Activated CD8-positive, alpha-beta memory T cell treated with anti-CD3 and anti-CD28 coated beads, Interleukin-2, amount 10 ng/mL, durations not matched to agents 7 days and 5 days (primary cell): ENCODE data around the gene GALNT16. TPM values are rescaled to one million over a fixed set of nuclear protein-coding genes. Genes with fewer than 3 reads are reported as not detected.

Experiments
- ATAC-seq: fragments of 150-1000 bp; cut with Tn5 transposase; one replicate; pipeline ENCODE4 v1.10.0; 2021; ENCODE audit warnings: moderate library complexity
- CTCF ChIA-PET: fragments of 350-600 bp; sonication (Branson Sonifier 250); formaldehyde crosslinking; loops from one replicate; lab custom pipeline; 2021; ENCODE audit warnings: antibody characterized with exemption; lab: Charles Lee
- DNase-seq: peaks from one replicate; pipeline ENCODE4 v3.0.0-alpha.2; 2020
- H3K27ac Mint-ChIP-seq: one replicate; pipeline ENCODE4 v1.8.0; 2021; ENCODE audit warnings: mild to moderate bottlenecking, mixed read lengths
- H3K27me3 Mint-ChIP-seq: one replicate; pipeline ENCODE4 v1.8.0; 2021; ENCODE audit warnings: mixed read lengths
- H3K36me3 Mint-ChIP-seq: one replicate; pipeline ENCODE4 v1.8.0; 2021; ENCODE audit warnings: mild to moderate bottlenecking, mixed read lengths
- H3K4me1 Mint-ChIP-seq: one replicate; pipeline ENCODE4 v1.8.0; 2021; ENCODE audit warnings: mixed read lengths
- H3K4me3 Mint-ChIP-seq: one replicate; pipeline ENCODE4 v1.8.0; 2021; ENCODE audit warnings: mild to moderate bottlenecking, moderate library complexity, mixed read lengths
- H3K9me3 Mint-ChIP-seq: one replicate; pipeline ENCODE4 v1.8.0; 2022; ENCODE audit warnings: low read depth, mixed read lengths
- total RNA-seq, 2 experiments: library from RNA; stranded (reverse); gene quantifications; one replicate each; pipeline ENCODE4 v1.2.3, GENCODE V29; 2021

GALNT16 gene
- total RNA-seq, 2 experiments from 2014 or later, result 0.16 to 0.35 TPM

- no peak for DNase-seq
- Mint-ChIP-seq H3K4me1 (peaks cover 22% of the 10 kb centered on the region), H3K36me3 (no peaks in the 10 kb centered on the region), H3K27me3 (peaks cover 4% of the 10 kb centered on the region), H3K27ac (no peak overlapping the region), H3K4me3 (no peak overlapping the region), H3K9me3 (no peaks in the 10 kb centered on the region)
- ATAC-seq, result no peak
- CTCF ChIA-PET, result interaction anchor here (1.2 kb wide), 1 partner anchor 16 kb away, joined by 3 read pairs; no protein-coding TSS in a partner anchor
These were observed 71.2 kb downstream of the GALNT16 start for GRCh38 chr14:69331206-69331605.

GRCh38 chr14:69332782-69333395 is 72.9 kb downstream of the GALNT16 start:
- no peaks in the 10 kb centered on the region for H3K9me3 Mint-ChIP-seq
- no peak for DNase-seq
- no peak overlapping the region for H3K4me3 Mint-ChIP-seq
- H3K36me3 Mint-ChIP-seq, result no peaks in the 10 kb centered on the region
- no peak for ATAC-seq
- CTCF ChIA-PET, result interaction anchor here (0.6 kb wide), 1 partner anchor 171 kb away, joined by 3 read pairs; no protein-coding TSS in a partner anchor
- H3K27me3 Mint-ChIP-seq, result peaks cover 10% of the 10 kb centered on the region
- no peak overlapping the region for H3K27ac Mint-ChIP-seq
- H3K4me1 Mint-ChIP-seq, result peaks cover 25% of the 10 kb centered on the region

- H3K27ac Mint-ChIP-seq, result no peak overlapping the region
- no peaks in the 10 kb centered on the region for H3K9me3 Mint-ChIP-seq
These were observed 73.9 kb downstream of the GALNT16 start for GRCh38 chr14:69333791-69334337.

GRCh38 chr14:69334576-69334975 is 74.6 kb downstream of the GALNT16 start:
- CTCF ChIA-PET, result interaction anchor here (0.9 to 1.2 kb wide), 2 partner anchors 20 to 64 kb away, joined by 4 read pairs; partner anchors contain the start of genes ERH and SLC39A9
- no peak overlapping the region for H3K4me3 Mint-ChIP-seq
- no peaks in the 10 kb centered on the region for H3K9me3 Mint-ChIP-seq
- H3K36me3 Mint-ChIP-seq, result no peaks in the 10 kb centered on the region
- H3K4me1 Mint-ChIP-seq, result peaks cover 25% of the 10 kb centered on the region
- DNase-seq, result no peak
- H3K27me3 Mint-ChIP-seq, result peaks cover 13% of the 10 kb centered on the region
- no peak overlapping the region for H3K27ac Mint-ChIP-seq
- no peak for ATAC-seq

More at GRCh38 chr14:69333791-69334337, 73.9 kb downstream of the GALNT16 start:
- CTCF ChIA-PET, result interaction anchor here (1.2 kb wide), 1 partner anchor 21 kb away, joined by 4 read pairs; no protein-coding TSS in a partner anchor
- H3K4me3 Mint-ChIP-seq, result no peak overlapping the region
- H3K36me3 Mint-ChIP-seq, result no peaks in the 10 kb centered on the region
- peak; percentile 46 for DNase-seq
- ATAC-seq, result peak; percentile 62
- peaks cover 25% of the 10 kb centered on the region for H3K4me1 Mint-ChIP-seq
- H3K27me3 Mint-ChIP-seq, result peaks cover 12% of the 10 kb centered on the region

GRCh38 chr14:69335371-69335771 is 75.4 kb downstream of the GALNT16 start:
- DNase-seq (peak; percentile 70), ATAC-seq (peak; percentile 52)
- no peak overlapping the region for H3K27ac Mint-ChIP-seq
- no peaks in the 10 kb centered on the region for H3K9me3 Mint-ChIP-seq
- CTCF ChIA-PET, result interaction anchor here (0.9 to 1.2 kb wide), 2 partner anchors 12 to 63 kb away, joined by 4 to 6 read pairs; partner anchors contain the start of genes ERH and SLC39A9
- H3K27me3 Mint-ChIP-seq, result peaks cover 13% of the 10 kb centered on the region
- peaks cover 25% of the 10 kb centered on the region for H3K4me1 Mint-ChIP-seq
- H3K36me3 Mint-ChIP-seq, result no peaks in the 10 kb centered on the region
- no peak overlapping the region for H3K4me3 Mint-ChIP-seq

GRCh38 chr14:69337984-69338383 is 78.0 kb downstream of the GALNT16 start:
- Mint-ChIP-seq H3K36me3 (no peaks in the 10 kb centered on the region), H3K9me3 (no peaks in the 10 kb centered on the region), H3K4me3 (no peak overlapping the region), H3K27ac (no peak overlapping the region), H3K27me3 (peaks cover 25% of the 10 kb centered on the region), H3K4me1 (peaks cover 25% of the 10 kb centered on the region)
- CTCF ChIA-PET, result no interaction called here
- ATAC-seq, result no peak
- DNase-seq, result no peak

- ATAC-seq (no peak), DNase-seq (no peak)
- no peak overlapping the region for H3K4me3 Mint-ChIP-seq
- H3K4me1 Mint-ChIP-seq, result peaks cover 16% of the 10 kb centered on the region
- CTCF ChIA-PET, result no interaction called here
- H3K27ac Mint-ChIP-seq, result no peak overlapping the region
- peaks cover 32% of the 10 kb centered on the region for H3K27me3 Mint-ChIP-seq
- H3K36me3 Mint-ChIP-seq, result no peaks in the 10 kb centered on the region
- H3K9me3 Mint-ChIP-seq, result no peaks in the 10 kb centered on the region
These were observed 79.5 kb downstream of the GALNT16 start for GRCh38 chr14:69339426-69339825.

- Mint-ChIP-seq H3K4me3 (no peak overlapping the region), H3K9me3 (no peaks in the 10 kb centered on the region), H3K27me3 (peaks cover 32% of the 10 kb centered on the region), H3K27ac (no peak overlapping the region), H3K36me3 (no peaks in the 10 kb centered on the region), H3K4me1 (no peaks in the 10 kb centered on the region)
- ATAC-seq (no peak), DNase-seq (no peak)
- CTCF ChIA-PET, result no interaction called here
These were observed 83.1 kb downstream of the GALNT16 start for GRCh38 chr14:69342928-69343525.

GRCh38 chr14:69344171-69344570 is 84.2 kb downstream of the GALNT16 start:
- Mint-ChIP-seq H3K4me3 (no peak overlapping the region), H3K27me3 (peaks cover 28% of the 10 kb centered on the region), H3K4me1 (no peaks in the 10 kb centered on the region), H3K27ac (no peak overlapping the region), H3K9me3 (no peaks in the 10 kb centered on the region), H3K36me3 (no peaks in the 10 kb centered on the region)
- DNase-seq (no peak), ATAC-seq (no peak)
- CTCF ChIA-PET, result interaction anchor here (0.6 kb wide), 1 partner anchor 215 kb away, joined by 3 read pairs; no protein-coding TSS in a partner anchor

GRCh38 chr14:69345402-69345801 is 85.4 kb downstream of the GALNT16 start:
- Mint-ChIP-seq H3K36me3 (no peaks in the 10 kb centered on the region), H3K9me3 (no peaks in the 10 kb centered on the region)

GRCh38 chr14:69346710-69347109 is 86.8 kb downstream of the GALNT16 start:
- CTCF ChIA-PET, result interaction anchor here (1.0 to 1.3 kb wide), 3 partner anchors 11 to 51 kb away, joined by 3 to 6 read pairs (median 3); partner anchors contain the start of gene ERH
- Mint-ChIP-seq H3K4me3 (no peak overlapping the region), H3K27me3 (peaks cover 24% of the 10 kb centered on the region), H3K36me3 (no peaks in the 10 kb centered on the region), H3K9me3 (no peaks in the 10 kb centered on the region), H3K4me1 (no peaks in the 10 kb centered on the region), H3K27ac (no peak overlapping the region)
- ATAC-seq, result no peak
- no peak for DNase-seq

More at GRCh38 chr14:69345402-69345801, 85.4 kb downstream of the GALNT16 start:
- no peak overlapping the region for H3K27ac Mint-ChIP-seq
- no peak for DNase-seq
- ATAC-seq, result no peak
- CTCF ChIA-PET, result no interaction called here
- H3K4me3 Mint-ChIP-seq, result no peak overlapping the region
- peaks cover 30% of the 10 kb centered on the region for H3K27me3 Mint-ChIP-seq
- no peaks in the 10 kb centered on the region for H3K4me1 Mint-ChIP-seq

GRCh38 chr14:69349091-69349777 is 89.3 kb downstream of the GALNT16 start:
- H3K36me3 Mint-ChIP-seq, result no peaks in the 10 kb centered on the region
- no peaks in the 10 kb centered on the region for H3K9me3 Mint-ChIP-seq
- H3K4me3 Mint-ChIP-seq, result no peak overlapping the region
- H3K27me3 Mint-ChIP-seq, result peaks cover 10% of the 10 kb centered on the region
- DNase-seq (no peak), ATAC-seq (no peak)
- CTCF ChIA-PET, result no interaction called here
- H3K4me1 Mint-ChIP-seq, result peaks cover 7% of the 10 kb centered on the region
- no peak overlapping the region for H3K27ac Mint-ChIP-seq

- no peak overlapping the region for H3K4me3 Mint-ChIP-seq
- H3K27ac Mint-ChIP-seq, result no peak overlapping the region
- no peak for DNase-seq
- no peaks in the 10 kb centered on the region for H3K9me3 Mint-ChIP-seq
- H3K4me1 Mint-ChIP-seq, result peaks cover 15% of the 10 kb centered on the region
- CTCF ChIA-PET, result interaction anchor here (0.8 kb wide), 1 partner anchor 46 kb away, joined by 3 read pairs; no protein-coding TSS in a partner anchor
- ATAC-seq, result no peak
- H3K27me3 Mint-ChIP-seq, result peaks cover 10% of the 10 kb centered on the region
- H3K36me3 Mint-ChIP-seq, result no peaks in the 10 kb centered on the region
These were observed 90.9 kb downstream of the GALNT16 start for GRCh38 chr14:69350892-69351291.
